A204.1 (cell line): Measurements from ENCODE around the gene MARK2.
A peak's percentile ranks its signal among the peaks of the same experiment; 100 is the strongest.
"Not testable (repeated sequence)": the region's sequence is repeated elsewhere in the genome, so short reads cannot be mapped to it uniquely, and the experiment has no call there.

Experiments
- FAIRE-seq: peaks from 2 replicates; lab custom pipeline; 2012; peaks lifted over from hg19 to GRCh38; lab: Jason Lieb, UNC

MARK2 gene

GRCh38 chr11:63838678-63839507 is at the start of gene MARK2:
Gene MARK2 (plus strand): TSS chr11:63839110. CDS start chr11:63839507, 397 bp downstream.
- FAIRE-seq = peak; percentile 97

DNA sequence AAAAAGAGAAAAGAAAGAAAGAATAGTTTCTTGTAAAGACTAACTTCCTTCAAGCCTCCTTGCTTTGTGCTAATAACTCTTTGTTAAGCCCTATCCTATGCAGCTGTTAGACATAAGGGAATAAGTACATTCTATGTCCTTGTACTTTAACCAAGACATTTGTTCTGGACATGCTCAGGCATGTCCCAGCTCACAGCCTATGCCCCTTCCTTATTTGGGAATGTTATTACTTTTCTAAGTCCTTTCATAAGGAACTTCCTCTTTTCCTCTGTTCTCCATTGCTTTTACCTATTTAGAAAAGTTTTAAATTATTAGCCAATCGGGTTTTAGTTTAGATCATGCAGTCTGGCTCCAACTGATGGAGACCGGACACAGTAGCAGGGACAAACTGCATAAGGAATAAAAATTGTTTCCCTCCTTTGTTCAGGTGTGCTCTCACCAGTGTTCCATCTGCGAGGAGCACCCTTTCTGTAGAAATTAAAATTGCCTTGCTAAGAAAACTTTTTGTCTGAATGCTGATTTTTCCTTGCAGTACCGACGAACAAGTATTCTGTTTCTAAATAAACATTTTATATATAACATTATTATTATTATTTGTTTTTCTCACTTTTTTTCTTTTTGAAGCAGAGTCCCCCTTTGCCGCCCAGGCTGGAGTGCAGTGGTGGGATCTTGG is 47.3 kb upstream of the MARK2 start:
- FAIRE-seq = no peak

DNA sequence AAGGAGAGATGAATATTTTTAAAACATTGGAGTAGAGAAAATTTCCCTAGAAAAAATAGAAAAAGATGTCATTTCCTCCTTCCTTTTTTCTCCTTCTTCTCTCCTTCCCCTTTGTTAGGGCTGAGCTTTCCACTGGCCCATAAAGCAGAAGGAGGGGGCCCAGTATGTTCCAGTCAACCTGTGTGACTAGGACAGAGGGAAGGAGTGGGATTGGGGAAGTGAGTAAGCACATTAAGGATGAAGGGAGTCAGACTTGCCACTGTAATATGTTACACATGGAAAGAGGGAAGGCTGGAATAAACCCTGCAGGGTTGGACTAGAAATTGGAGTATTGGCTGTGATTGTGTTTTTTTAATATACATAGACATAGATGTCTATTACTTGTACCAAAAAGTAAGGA is 45.7 kb upstream of the MARK2 start:
- FAIRE-seq = no peak

DNA sequence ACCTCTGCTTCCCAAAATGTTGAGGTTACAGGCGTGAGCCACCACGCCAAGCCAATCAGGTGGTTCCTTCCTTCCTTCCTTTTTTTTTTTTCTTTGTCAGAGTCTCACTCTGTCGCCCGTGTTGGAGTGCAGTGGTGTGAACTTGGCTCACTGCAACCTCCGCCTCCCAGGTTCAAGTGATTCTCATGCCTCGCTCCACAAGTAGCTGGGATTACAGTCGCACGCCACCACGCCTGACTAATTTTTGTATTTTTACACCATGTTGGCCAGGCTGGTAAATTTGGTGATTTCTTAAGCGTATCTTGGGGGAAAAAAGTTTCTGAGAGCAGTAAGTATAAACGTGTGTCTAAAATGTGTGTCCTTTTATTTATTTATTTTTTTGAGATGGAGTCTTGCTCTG is 43.8 kb upstream of the MARK2 start:
- FAIRE-seq = no peak

GRCh38 chr11:63800921-63801320 is 38.0 kb upstream of the MARK2 start:
- no peak for FAIRE-seq

DNA sequence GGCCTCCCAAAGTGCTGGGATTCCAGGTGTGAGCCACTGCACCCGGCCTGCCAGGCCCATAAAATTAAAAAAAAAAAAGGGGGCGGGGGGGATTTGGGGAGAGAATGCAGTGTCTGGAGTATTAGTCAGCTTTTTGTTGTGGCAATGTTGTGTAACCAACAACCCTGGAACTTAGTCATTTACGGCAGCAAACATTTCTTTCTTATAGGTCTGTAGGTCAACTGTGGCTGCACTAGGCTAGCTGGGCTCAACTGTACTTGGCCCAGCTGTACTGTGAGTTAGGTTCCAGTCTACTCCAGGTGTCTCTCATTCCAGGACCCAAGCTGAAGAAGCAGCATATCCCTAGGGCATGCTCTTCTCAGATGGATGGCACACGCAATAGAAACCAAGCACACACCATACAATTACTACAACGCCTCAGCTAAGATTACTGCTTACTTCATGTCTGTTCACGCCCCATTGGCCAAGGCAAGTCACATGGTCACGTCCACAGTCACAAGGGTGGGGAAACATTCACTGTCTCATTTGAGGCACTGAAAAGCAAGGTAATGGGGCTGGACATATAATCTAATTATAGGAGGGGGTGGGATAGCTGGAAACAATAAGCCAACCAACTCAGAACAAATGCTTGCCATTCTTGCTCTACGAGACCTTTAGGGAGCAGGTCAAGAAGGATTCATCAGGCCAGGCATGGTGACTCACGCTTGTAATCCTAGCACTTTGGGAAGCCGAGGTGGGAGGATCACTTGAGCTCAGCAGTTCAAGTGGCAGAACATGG is 36.1 kb upstream of the MARK2 start:
- no peak for FAIRE-seq

- FAIRE-seq = no peak
These were observed 34.7 kb upstream of the MARK2 start for GRCh38 chr11:63804259-63804658.

- FAIRE-seq = no peak
These were observed 33.0 kb upstream of the MARK2 start for GRCh38 chr11:63805844-63806415.

DNA sequence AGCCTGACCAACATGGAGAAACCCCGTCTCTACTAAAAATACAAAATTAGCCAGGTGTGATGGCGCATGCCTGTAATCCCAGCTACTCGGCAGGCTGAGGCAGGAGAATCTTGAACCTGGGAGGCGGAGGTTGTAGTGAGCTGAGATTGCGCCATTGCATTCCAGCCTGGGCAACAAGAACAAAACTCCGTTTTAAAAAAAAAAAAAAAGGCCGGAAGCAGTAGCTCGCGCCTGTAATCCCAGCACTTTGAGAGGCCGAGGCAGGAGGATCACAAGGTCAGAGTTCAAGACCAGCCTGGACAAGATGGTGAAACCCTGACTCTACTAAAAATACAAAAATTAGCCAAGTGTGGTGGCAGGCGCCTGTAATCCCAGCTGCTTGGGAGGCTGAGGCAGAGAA is 28.5 kb upstream of the MARK2 start:
- FAIRE-seq = not testable (repeated sequence)

GRCh38 chr11:63811522-63811921 is 27.4 kb upstream of the MARK2 start:
- no peak for FAIRE-seq

DNA sequence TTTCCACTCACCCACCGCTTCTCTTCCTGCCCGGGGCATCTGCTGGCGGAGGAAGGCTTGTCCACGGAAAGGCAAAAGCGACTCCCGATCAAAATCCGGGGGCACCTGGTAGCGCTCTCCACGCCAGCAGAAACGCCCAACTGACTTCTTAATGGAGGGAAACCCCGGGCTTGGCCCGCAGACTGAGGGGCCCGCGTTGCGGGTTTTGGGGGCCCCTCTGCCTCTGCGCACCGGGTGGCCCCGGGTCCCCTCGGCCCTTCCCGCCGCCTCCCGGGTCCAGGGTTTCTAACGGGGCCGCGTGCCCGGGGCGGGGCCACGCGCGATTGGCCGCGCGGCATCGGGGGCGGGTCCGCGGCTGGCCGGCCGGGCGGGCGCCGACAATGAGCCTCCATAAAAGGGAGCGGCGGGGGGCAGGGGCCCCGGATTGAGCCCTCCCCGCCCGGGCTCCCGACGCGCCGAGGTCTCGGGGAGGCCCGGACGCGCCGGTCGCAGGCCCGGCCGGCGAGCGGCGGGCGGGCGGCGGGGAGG is 25.8 kb upstream of the MARK2 start, which contains the start of gene SPINDOC:
Gene SPINDOC (plus strand): TSS at position 422 of the 528 bp plus-strand sequence. CDS start 231 bp downstream, outside the sequence.
- FAIRE-seq = no peak

- no peak for FAIRE-seq
These were observed 25.1 kb upstream of the MARK2 start for GRCh38 chr11:63813563-63814382.

DNA sequence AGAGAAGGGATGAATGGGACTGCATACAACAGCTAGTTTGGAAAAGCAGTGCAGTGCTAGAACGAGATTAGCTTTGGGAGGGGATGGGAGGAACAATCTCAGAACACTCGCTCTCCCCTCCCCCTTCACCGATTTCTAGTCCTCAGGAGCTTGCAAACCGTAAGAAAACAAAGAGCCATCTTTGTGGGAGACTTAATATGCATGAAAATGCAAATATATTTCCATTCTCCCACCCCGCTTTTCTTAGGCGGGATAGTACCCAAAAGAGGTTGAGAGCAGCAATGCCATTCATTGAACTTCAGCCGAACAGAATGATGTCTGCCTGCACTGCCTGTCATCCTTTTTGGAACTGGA is 24.6 kb upstream of the MARK2 start:
- FAIRE-seq = no peak

GRCh38 chr11:63816166-63816565 is 22.7 kb upstream of the MARK2 start:
- FAIRE-seq = no peak

DNA sequence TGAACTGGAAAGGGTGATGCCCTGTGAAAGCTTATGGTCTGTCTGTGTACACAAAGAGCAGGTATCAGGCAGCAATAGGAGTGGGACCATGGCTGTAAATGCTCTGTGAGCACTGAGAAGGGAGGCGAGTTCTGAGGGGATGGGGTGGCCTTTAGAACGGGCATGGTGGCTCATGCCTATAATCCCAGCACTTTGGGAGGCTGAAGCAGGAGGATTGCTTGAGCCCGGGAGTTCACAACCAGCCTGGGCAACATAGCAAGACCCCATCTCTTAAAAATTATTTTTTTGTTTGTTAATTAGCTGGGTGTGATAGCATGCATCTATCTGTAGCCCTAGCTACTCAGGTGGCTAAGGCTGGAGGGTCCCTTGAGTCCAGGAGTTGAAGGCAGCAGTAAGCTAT is 22.2 kb upstream of the MARK2 start:
- no peak for FAIRE-seq

DNA sequence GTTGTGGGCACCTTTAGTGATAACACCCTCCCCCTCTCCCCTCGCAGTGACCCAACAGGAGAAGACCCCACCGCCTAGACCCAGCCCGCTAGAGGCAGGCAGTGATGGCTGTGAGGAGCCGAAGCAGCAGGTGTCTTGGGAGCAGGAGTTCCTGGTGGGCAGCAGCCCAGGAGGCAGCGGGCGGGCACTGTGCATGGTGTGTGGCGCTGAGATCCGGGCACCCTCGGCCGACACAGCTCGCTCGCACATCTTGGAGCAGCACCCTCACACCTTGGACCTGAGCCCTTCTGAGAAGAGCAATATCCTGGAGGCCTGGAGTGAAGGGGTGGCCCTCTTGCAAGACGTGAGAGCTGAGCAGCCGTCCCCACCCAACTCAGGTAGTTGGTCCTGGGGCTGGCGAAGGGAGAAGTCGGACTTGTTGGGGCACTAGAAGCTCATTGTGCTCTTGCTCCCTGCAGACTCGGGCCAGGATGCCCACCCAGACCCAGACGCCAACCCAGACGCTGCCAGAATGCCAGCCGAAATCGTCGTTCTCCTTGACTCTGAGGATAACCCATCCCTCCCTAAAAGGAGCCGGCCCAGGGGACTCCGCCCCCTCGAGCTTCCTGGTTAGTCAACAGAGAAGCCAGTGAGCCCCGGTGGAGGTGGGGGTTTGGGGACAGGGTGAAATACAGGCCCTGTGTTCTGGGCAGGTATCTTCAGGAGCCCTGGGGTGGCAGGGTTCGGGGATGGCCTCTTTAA is 21.0 kb upstream of the MARK2 start:
- no peak for FAIRE-seq

DNA sequence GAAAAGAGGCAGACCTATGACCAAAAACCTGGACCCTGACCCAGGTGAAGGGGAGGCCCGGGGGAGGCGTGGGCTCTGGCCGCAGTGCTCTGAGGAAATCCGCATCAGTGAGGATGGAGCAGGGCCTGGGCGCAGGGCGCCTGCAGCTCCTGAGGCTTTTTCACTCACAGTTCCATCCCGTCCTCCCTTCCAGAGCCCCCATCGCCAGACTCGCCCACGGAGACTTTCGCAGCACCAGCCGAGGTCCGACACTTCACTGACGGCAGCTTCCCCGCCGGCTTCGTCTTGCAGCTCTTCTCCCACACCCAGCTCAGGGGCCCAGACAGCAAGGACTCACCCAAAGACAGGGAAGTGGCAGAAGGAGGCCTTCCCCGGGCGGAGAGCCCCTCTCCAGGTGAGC is 20.3 kb upstream of the MARK2 start:
- no peak for FAIRE-seq

DNA sequence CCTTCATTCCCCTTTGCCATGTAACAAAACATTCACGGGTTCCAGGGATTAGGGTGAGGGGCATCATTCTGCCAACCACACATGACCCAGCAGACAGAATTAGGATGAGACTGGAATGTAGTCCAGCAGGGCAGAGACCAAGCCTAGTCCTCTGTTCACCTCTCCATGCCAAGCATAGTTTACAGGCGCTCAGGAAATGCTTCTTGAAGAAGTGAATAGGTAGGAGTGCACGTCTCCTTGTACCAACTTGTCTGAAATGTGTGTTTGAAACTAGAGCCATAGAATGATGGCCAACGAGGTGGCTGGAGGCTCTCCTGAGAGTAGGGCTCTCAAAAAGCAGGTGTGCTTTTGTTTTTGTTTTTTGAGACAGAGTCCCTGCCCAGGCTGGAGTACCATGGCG is 17.5 kb upstream of the MARK2 start:
- no peak for FAIRE-seq

- no peak for FAIRE-seq
These were observed 12.3 kb upstream of the MARK2 start for GRCh38 chr11:63826471-63827190.
